ENCODE results near the gene S100A4. TPM values are rescaled to one million over a fixed set of nuclear protein-coding genes. Genes with fewer than 3 reads are reported as not detected.

S100A4 gene
- total and polyA plus RNA-seq, 2 experiments from 2014 or later = 14.2 to 36.0 TPM

- Mint-ChIP-seq H3K36me3 (ENCODE audit: low read depth) (no peaks in the 10 kb centered on the region), H3K4me3 (no peak overlapping the region), H3K9me3 (no peaks in the 10 kb centered on the region), H3K4me1 (peaks cover 5% of the 10 kb centered on the region; the same call in 2 of the 3 replicates), H3K27ac (no peak overlapping the region), H3K27me3 (ENCODE audit: insufficient read depth, low read depth, poor library complexity) (peaks cover 6% of the 10 kb centered on the region)
- ATAC-seq (no peak), DNase-seq (ENCODE audit: low spot score) (no peak)
- no peak for TF ChIP-seq ZNF331 (CRISPR knock-in tag; IDR thresholded peaks at IDR 0.05; ENCODE audit: low read depth)
- no peak for TF ChIP-seq NANOG (IDR thresholded peaks at IDR 0.05; ENCODE audit: borderline replicate concordance)
- no peak for TF ChIP-seq EZH2phosphoT487 (IDR thresholded peaks at IDR 0.05; ENCODE audit: unreplicated experiment)
- TF ChIP-seq ETS1 (IDR thresholded peaks at IDR 0.05) = no peak
- TF ChIP-seq EZH2 (IDR thresholded peaks at IDR 0.05; ENCODE audit: low read depth, unreplicated experiment) = no peak
- no peak for TF ChIP-seq POLR2AphosphoS5 (IDR thresholded peaks at IDR 0.05; ENCODE audit: low read depth)
- TF ChIP-seq CREB1 (CRISPR knock-in tag; IDR thresholded peaks at IDR 0.05; ENCODE audit: low read depth) = no peak
- TF ChIP-seq STAT1 (IDR thresholded peaks at IDR 0.05; ENCODE audit: unreplicated experiment) = no peak
- TF ChIP-seq CTCF (conservative IDR thresholded peaks at IDR 0.05; ENCODE audit: low read depth in 2 of 2) = no peak
- TF ChIP-seq REST (IDR thresholded peaks at IDR 0.05; ENCODE audit: unreplicated experiment) = no peak
- Histone ChIP-seq H3K4me1 (ENCODE audit: insufficient read depth) (no peaks in the 10 kb centered on the region), H3K27me3 (ENCODE audit: insufficient read depth) (no peaks in the 10 kb centered on the region), H3K9me2 (ENCODE audit: insufficient read depth) (no peaks in the 10 kb centered on the region), H3F3A (replicated peaks; ENCODE audit: low read depth) (no peaks in the 10 kb centered on the region), H3K27ac (ENCODE audit: low read depth) (no peak overlapping the region), H4K20me1 (replicated peaks; ENCODE audit: insufficient read depth) (no peaks in the 10 kb centered on the region), H3K36me3 (ENCODE audit: insufficient read depth) (no peaks in the 10 kb centered on the region), H3K4me3 (no peak overlapping the region), H2AFZ (peak overlapping the region; percentile 12; the same call in 1 of the 2 replicates), H3K79me2 (replicated peaks; ENCODE audit: insufficient read depth) (no peaks in the 10 kb centered on the region), H3K4me2 (no peak overlapping the region)
These were observed 12.3 kb upstream of the S100A4 start for GRCh38 chr1:153557877-153558276.

Measured in GM23338 (cell line).